Testis (tissue), 3 donors: ENCODE data around the gene TMEM126A. TPM values are rescaled to one million over a fixed set of nuclear protein-coding genes. Genes with fewer than 3 reads are reported as not detected.

Source experiments
- DNase-seq: peaks from one replicate; pipeline ENCODE4 v3.0.0-alpha.2; 2019
- H3K27ac ChIP-seq, 2 donors: fragments of 200-600 bp; sonication (generic); one replicate each; pipeline ENCODE4 v1.5.1; 2019
- H3K27me3 ChIP-seq: fragments of 200-600 bp; sonication (generic); one replicate; pipeline ENCODE4 v1.5.1; 2019
- H3K36me3 ChIP-seq: fragments of 200-600 bp; sonication (generic); one replicate; pipeline ENCODE4 v1.5.1; 2017; ENCODE audit warnings: low read depth; ENCODE audit errors: missing control alignments
- H3K4me1 ChIP-seq: fragments of 200-600 bp; sonication (generic); one replicate; pipeline ENCODE4 v1.5.1; 2019
- H3K4me3 ChIP-seq, 2 donors: fragments of 200-600 bp; sonication (generic); one replicate each; pipeline ENCODE4 v1.5.1; 2017 to 2019
- H3K9me3 ChIP-seq: fragments of 200-600 bp; sonication (generic); one replicate; pipeline ENCODE4 v1.5.1; 2017
- CTCF ChIP-seq, 3 experiments: fragments of 450-650 bp in 2 of 3; fragments of 200-600 bp in 1 of 3; sonication (generic) in 1 of 3; IDR thresholded peaks; one replicate each; pipeline ENCODE4 v1.5.1; 2016 to 2019; ENCODE audit warnings: antibody characterized with exemption in 3 of 3, mild to moderate bottlenecking in 2 of 3, moderate library complexity in 1 of 3
- POLR2A ChIP-seq: fragments of 450-650 bp; IDR thresholded peaks from one replicate; pipeline ENCODE4 v1.6.1; 2017; ENCODE audit warnings: antibody characterized with exemption, mild to moderate bottlenecking, moderate library complexity
- intact Hi-C: fragments of 100-400 bp; cut with DNase I; formaldehyde crosslinking; loops from one replicate; pipeline ENCODE4 v1.15.1; 2023; ENCODE audit warnings: low total_unique reads
- polyA plus RNA-seq: library from polyadenylated mRNA; stranded (reverse); fragments of 350-450 nt; fragmentation: Illumina TruSeq; extraction: RNeasy Lipid Tissue Mini Kit (QIAGEN cat#74804); gene quantifications from one replicate; pipeline ENCODE4 v1.2.3, GENCODE V29; 2014; ENCODE audit warnings: low read depth, low replicate concordance; ENCODE audit not compliant: insufficient read depth
- total RNA-seq, 2 donors: library from RNA; depleted of rRNA; stranded (reverse); fragments of >200 nt; gene quantifications; one replicate each; pipeline ENCODE4 v1.2.3, GENCODE V29; 2016

The TMEM126A gene
- total and polyA plus RNA-seq, 3 donors from 2014 or later: 19.5 to 75.4 (median 29.2) TPM

GRCh38 chr11:85705800-85706199 lies 58.0 kb downstream of the TMEM126A start:
- intact Hi-C loops: no loop called here
- DNase-seq: no peak
- no peak overlapping the region for H3K27ac ChIP-seq
- no peaks in the 10 kb centered on the region for H3K27me3 ChIP-seq
- H3K36me3 ChIP-seq: no peaks in the 10 kb centered on the region
- no peaks in the 10 kb centered on the region for H3K9me3 ChIP-seq
- H3K4me3 ChIP-seq: no peak overlapping the region
- H3K4me1 ChIP-seq: no peaks in the 10 kb centered on the region
- no peak for TF ChIP-seq CTCF (IDR thresholded peaks at IDR 0.05)
- no peak for TF ChIP-seq POLR2A

Other genes starting within 250 kb of the TMEM126A start
- 10 to 100 TPM; 13.8 to 14.1 TPM for gene DLG2, start 20.6 kb upstream of the TMEM126A start, total RNA-seq
- gene DLG2, start 20.6 kb upstream of the TMEM126A start, polyA plus RNA-seq: 23.0 TPM
- gene TMEM126B, start 19.4 kb upstream of the TMEM126A start, total RNA-seq: 10 to 100 TPM; 35.0 to 36.2 TPM
- 25.7 TPM for gene TMEM126B, start 19.4 kb upstream of the TMEM126A start, polyA plus RNA-seq
- 10 to 100 TPM; 85.8 to 89.7 TPM for gene CREBZF, start 17.2 kb downstream of the TMEM126A start, total RNA-seq
- 34.7 TPM for gene CREBZF, start 17.2 kb downstream of the TMEM126A start, polyA plus RNA-seq
- 10 to 100 TPM; 27.9 to 43.1 TPM for gene CCDC89, start 38.2 kb downstream of the TMEM126A start, total RNA-seq
- gene CCDC89, start 38.2 kb downstream of the TMEM126A start, polyA plus RNA-seq: 75.0 TPM
- gene SYTL2, start 163.2 kb downstream of the TMEM126A start, total RNA-seq: 10 to 100 TPM; 12.3 to 16.9 TPM
- gene SYTL2, start 163.2 kb downstream of the TMEM126A start, polyA plus RNA-seq: 14.4 TPM
- gene CCDC83, start 207.4 kb downstream of the TMEM126A start, total RNA-seq: 10 to 100 TPM; 10.2 to 22.6 TPM
- 29.6 TPM for gene CCDC83, start 207.4 kb downstream of the TMEM126A start, polyA plus RNA-seq